ENCODE measurements around the gene UBAP1L.
"Not testable (repeated sequence)": the region's sequence is repeated elsewhere in the genome, so short reads cannot be mapped to it uniquely, and the experiment has no call there.

UBAP1L gene

DNA sequence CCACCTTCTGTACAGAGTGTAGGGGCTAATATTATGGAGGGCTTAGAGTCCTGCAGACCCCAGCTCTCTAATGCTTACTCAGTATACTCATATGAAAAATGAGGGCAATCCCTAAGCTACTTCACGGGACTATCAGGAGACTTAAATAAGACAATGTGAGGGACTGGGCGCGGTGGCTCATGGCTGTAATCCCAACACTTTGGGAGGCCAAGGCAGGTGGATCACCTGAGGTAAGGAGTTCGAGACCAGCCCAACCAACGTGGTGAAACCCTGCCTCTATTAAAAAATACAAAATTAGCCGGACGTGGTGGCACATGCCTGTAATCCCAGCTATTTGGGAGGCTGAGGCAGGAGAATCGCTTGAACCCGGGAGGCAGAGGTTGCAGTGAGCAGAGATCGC is 15.2 kb downstream of the UBAP1L start:
- not testable (repeated sequence) for DNase-seq

DNA sequence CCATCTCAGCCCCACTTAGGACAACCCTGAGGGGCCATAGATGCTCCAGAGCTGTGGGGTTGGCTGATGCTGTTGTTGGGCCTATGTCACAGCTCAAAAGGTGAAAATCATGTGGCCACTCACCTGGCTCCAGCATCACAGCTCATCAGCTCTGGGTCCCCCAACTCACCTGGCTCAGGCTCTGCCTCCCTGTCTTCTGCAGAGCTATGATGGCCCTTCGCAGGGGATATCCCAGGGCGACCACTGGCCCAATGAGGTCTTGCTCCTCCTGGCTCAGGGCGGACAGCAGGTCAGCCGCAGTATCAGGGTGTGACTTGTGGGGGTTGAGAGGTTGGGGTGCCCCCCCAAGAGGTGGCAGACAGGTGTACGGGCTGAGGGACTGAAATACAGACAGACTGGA is 15.7 kb downstream of the UBAP1L start:
- no peak for DNase-seq

DNA sequence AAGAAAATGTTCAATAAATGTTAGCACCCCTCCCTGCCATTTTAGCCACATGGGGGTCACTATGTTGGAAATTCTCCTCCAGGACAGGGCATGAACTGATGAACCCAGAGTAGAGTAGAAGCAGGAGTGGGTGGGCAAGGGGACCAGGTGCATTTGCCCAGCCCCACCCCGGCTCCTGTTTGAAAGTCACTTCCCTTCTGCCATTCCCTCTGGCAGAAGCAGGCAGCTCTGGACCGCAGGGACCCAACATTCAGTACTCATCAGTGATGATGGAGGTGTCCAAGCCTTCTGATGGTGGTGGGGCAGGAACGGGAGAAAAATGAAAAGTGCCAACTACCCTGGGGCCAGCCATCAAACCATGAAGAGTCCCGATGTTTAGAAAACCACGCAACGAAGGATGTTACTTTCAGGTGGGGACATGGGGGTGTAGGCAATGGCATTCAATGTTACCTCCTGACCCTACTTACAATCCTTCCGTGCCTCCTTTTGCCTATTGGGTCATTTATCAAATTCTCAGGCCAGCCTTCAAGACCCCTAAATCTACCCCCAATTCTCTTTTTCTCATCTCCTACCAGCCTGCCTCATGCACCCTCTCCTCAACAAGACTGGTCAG is 17.2 kb downstream of the UBAP1L start:
- no peak for DNase-seq

DNA sequence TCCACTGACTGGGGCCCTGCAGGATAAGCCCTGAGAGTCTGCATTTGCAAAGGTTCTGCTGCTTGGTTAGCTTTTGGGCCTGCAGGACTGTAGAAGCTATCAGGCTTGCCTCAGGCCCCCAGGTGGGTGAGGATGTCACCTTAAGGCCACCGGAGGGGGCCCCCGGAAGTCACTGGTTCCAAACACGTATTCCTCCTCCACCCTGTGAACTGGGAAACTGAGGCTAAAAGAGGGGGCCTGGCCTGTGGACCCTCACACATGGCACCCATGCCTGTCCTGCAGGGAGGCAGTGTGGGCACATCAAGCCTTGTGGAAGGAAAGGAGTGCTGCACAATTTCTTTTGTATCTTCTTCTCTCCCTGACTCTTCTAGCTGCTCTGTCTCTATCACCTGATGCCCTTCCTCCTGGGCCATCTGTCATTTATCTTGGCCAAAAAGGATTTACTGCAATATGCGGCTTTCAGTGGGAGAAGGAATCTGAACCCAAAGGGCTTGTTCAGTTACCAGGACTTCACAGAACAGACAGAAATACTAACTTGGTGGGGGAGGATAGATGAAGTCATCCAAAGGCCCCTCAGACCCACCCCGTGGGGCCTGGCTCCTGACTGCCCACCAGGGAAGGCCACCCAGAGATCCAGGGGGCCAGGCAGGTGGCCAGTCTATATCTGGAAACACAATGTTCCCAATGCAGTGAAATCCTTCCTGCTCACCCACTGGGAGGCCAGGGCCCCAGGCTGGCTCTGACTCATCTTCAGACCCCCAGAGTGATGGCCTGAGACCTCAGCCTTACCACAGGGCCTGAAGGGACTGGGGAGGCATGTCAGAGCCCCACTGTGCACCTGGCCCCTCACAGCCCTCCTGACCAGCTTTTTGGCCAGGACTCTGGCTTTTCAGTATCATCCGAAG is 18.3 kb downstream of the UBAP1L start:
- DNase-seq: peak in 1 of 14 donors; percentile 81

DNA sequence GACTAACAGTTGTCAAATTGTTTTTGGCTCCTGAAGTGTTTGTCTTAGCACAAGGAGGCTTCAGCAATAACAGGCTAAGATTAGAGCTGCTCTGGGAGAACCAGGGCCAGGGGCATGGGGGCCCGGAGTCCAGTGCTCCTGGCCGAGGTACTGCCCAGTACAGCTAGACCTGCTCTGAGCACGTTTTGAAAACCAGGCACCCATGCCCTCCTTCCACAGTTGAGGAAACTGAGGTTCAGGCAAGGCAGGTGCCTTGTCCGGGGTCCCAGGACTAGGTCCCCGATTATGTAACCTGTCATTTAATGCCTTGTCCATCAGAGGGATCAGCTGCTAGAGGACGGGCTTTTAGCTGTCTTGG is 19.3 kb downstream of the UBAP1L start:
- DNase-seq: no peak

DNA sequence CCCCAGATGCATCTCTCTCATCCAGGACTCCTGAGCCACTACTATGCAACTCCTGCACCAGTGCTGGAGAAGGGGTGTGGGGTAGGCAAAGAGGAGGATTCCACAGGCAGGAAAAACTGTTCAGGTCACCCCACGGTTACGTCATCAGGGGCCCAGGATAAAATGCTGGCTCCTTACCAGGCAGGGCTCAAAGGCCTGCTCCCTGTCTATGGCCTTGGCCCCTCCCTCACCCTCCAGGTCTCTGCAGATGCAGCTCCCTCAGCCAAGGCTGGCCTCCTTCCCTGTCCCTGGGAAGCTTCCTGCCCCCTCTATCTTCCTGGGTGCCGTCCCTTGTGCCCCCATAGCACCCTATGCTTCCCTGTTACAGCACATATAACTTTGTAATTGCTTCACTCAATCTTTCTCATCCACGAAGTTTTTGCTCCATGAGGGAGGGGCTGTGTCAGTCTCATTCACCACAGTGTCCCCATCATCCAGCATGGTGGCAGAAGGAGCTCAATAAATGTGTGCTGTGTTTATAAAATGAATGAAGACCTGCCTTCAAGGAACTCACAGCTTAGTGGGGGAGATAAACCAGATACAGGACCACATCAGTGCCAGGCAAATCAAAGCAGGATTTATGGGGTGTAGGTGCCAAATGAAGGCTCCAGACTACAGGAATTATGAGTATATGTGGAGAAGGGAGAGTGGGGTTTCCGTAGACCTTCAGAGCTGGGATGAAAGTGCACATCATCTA is 19.8 kb downstream of the UBAP1L start:
- DNase-seq: no peak

DNA sequence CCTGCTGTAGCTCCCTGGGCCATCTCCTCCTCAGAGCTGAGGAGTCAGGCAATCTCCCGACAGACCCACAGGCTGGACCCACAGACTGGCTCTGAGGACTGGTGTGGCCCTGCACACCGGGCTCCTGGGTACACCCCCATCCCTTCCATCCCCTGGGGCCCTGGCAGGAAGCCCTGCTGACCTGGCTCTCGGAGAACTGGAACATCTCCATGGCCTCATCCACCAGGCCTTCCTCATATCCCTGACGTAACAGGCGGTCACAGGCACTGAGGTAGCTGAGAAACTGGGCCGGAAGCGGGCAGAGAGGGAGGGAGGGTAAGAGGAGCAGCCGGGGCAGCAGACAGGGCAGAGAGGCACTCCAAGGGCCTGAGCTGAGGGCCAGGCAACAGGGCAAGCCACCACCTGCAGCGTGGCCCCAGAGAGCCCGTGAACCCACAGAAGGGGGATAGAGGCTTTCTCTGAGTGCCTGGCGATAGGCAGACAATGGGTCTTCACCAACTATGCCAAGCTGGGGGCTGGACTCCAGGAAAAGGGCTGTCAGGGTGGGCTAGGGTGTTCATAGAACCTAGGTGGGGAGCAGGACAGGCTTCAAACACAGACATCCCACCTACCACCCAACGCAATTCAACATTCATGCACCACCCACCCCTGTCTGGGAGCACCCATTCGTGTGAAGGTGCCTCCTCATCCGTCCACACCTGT is 20.6 kb downstream of the UBAP1L start:
- peak in 3 of 14 donors; percentile 11 to 51 (median 25) for DNase-seq

DNA sequence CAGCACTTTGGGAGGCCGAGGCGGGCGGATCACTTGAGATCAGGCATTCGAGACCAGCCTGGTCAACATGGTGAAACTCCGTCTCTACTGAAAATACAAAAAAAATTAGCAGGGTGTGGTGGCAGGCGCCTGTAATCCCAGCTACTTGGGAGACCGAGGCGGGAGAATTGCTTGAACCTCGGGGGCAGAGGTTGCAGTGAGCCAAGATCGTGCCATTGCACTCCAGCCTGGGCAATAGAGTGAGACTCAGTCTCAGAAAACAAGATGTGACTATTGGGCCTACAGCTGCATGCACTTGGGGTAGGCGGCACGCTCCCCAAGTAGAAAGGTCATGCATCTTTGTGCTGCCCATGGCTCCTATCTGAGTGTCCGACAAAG is 21.2 kb downstream of the UBAP1L start:
- DNase-seq: not testable (repeated sequence)

DNA sequence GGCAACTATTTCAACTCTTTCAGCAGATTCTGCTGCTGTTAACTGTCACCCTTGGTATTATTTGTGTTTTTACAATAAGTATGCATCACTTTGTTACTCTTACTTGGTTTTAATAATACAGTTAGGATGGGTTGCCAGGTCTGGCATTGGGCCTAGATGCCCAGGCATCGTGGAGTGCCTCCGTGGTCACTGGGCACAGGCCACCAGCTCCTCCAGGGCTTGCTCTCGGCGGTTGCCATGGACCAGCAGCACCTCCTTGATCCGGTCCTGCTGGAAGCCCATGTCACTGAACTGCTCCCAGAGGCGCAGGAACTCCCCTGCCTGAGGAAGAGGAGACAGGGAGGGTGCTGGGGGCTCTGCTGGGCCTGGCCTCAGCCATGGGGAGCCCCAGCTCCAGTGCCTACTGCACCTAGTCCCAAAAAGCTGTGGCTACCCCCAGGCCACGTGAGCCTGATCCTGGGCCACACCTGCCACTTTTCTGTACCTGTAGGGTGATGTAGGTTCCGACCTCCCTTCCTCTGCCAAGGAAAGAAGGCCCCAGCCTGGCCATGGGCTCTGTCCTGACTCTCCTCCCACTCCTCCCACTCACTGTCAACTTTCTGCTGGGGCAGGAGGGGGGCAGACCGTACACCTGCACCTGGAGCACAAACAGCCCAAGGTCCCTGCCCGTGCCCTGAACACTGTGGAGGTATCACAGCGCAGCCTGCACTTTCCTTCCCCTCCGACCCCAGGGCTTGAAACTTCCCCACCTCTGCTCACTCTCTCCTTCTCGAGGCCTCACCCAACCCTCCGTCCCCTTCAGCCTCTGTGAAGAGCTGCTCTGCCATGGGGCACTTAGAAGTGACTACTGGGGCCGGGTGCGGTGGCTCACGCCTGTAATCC is 21.8 kb downstream of the UBAP1L start:
- peak in 3 of 14 donors; percentile 12 to 17 (median 13) for DNase-seq

DNA sequence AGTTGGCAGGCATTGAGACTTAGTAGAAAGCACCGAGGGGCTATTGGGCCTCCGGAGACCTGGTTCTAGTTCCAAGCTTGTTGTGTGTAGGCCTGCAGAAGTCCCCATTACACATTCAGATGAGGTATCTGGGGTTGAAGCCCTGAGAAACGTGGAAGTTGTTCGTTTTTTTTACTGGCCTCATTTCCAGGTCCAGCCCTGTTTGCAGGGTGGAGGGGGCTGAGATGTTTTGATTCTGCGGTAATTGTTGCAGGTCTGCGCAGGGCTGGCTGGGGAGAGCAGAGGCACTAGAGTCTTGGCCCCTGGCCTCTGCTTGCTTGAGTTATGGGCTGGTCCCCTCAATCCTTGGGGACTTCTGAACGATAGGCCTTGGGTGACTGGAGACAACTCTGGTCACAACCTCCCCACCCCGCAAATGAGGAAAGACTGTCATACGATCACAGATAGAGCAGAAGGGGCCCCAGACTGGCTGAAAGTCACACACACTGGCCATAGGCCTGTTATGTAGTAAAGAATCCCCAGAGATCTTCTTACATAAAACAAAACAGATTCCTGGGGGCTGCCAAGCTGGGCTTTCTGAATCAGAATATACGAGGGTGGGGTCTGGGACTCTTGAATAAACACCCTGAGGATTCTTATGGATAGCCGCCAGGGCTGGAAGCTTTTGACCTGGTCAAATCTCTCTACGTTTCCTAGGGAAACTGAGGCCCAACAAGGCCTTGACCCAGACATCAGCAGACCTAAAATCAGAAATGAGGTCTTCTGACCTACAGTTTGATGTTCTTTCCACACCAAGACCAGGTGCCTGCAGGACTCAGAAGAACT is 22.8 kb downstream of the UBAP1L start:
- DNase-seq: no peak

DNA sequence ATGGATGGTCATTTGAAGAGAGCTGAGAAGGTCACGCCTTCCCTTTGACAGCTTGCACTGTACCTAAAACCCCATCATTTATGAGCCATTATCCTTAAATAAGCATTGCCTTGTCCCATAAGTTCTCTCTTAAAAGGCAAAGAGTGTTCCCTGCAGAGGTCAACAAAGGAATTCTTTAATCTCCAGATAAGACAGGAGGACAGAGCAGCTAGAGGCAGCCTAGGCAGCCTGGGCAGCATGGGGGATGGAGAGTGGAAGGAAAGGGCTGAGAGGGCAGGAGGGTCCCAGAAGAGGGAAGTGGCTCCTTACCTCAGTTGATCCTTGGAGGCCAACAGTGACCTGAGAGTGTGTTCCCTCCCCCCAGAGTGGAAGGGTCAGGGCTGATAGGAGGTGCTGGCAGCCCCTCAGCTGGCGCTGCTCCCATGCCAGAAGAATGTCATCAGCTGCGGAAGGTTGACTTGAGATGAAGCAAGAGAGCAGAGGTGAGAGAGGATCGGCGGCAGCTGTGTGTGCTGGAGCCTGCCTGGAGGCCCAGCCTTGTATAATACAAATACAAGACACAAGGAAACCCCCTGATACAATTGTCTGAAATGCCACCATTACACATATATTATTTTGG is 25.7 kb downstream of the UBAP1L start:
- no peak for DNase-seq

DNA sequence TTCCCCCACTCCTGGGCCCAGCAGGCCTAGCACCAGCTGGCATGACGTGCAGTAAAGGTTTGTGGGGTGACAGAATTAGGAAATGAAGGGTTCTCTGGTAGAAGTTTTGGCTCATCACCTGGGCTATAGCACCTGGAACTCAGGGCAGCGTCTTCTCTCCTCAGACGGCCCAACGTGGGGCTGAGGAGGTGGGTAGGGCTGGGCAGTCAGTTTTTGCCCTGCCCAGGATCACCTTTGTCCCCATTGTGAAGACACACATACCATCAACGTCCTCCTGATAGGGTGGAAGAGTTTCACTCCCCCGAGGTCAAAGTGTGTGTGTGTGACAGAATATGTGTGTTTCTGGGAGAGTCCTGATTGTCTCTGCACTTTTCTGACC is 26.4 kb downstream of the UBAP1L start:
- DNase-seq: no peak

DNA sequence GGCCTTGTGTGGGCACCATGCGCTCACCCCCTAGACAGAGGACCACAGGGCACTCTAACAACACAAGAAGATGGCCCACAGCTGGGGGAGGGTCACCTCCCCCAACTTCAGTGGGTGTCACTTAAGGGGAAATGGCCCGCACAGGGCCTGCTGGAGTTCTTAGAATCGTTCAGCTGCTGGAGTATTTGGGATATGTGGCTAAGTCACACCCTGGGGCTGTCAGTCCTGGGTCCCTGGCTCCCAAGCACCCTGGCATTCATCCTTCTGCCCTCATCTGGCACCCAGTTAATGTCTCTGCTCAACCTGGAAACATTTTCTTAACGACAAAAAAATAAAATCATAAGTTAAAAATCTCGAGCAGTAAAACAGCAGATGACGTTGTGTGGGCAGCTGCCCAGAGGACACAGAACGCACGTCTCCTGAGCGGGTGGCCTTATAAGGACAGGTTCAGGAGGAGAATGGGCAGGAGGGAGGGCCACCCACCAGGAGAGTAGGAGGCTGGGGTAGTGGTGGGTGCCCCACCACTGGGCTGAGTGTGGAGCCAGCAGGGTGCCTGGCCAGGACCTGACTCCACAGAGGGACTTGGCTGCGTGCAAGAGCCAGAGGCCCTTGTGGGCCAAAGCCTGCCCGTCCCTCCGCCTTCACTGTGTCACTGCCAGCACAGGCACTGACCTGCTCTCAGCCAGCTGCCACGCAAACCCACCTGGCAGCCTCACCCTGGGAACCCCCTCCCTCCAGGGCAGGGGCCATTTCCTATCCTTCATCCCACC is 26.9 kb downstream of the UBAP1L start:
- DNase-seq: peak in 5 of 14 donors; percentile 17 to 66 (median 42)

DNA sequence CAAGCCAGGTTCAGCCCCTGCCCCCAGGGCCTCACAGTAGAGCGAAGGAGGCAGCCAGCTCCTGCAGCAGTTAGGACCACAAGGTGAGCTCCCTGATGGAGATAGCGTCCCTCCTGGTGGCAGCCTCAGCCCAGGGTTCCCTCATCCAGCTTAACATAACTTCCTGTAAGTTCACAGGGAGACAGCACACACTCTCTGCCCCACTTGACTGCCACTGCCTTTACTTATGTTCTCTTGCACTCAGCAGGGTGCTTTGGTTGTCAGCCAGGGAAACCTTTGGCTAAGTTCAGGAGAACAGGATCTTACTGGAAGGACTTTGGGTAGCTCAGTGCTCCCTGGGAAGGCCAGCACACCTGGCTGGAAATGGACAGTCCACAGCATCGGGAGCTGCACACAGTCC is 27.6 kb downstream of the UBAP1L start:
- DNase-seq: peak in 2 of 14 donors; percentile 16 to 46

DNA sequence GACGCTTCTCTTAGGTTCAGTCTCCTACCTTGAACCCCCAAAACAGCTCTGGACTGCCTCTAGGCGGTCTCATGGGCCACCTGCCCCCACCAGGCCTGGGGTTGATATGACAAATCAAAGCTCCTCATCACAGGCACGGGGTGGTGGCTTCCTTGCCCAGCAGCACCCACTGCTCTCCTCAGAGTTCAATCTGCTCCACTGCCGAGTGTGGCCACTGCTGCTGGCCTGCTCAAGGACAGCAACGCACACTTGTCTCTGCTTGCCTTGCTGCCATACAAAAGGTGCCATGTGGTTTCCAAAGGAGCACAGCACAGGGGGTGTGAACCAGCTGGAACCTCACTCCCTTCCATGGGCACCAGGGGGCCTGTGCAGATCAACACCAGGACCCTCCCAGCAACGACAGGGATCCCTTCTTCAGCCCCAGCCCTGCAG is 28.3 kb downstream of the UBAP1L start:
- DNase-seq: peak in 1 of 14 donors; percentile 46

DNA sequence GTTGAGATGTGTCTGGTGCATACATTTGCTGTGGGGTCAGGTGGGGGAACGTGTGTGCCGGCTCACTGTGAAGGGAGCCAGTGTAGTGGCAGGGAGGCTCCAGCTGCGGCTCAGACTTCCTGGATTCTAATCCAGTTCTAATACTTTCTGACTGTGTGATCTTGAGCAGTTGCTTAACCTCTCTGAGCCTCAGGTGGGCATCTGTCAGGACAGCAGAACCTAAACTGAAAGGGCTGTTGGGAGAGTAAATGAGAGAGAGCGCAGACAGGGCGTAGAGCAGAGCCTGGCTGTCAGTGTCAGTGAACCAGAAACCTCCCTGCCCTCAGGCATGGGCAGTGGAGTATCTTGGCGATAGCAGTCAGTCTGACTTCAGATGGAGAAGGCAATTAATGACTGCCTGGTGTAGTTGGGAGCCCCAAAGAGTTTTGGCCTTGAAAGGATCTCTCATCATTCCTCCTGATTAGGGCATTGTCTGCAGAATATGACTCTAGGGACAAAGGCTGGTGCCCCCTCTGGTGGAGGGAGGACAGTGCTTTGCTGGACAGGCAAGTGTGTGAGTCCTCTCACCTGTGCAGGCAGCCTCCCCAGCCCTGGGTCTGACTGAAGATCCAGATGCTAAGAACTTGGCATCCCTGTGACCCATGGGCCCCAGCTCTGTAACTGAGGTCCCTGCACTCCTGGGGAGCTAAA is 28.9 kb downstream of the UBAP1L start:
- peak in 1 of 14 donors; percentile 15 for DNase-seq

DNA sequence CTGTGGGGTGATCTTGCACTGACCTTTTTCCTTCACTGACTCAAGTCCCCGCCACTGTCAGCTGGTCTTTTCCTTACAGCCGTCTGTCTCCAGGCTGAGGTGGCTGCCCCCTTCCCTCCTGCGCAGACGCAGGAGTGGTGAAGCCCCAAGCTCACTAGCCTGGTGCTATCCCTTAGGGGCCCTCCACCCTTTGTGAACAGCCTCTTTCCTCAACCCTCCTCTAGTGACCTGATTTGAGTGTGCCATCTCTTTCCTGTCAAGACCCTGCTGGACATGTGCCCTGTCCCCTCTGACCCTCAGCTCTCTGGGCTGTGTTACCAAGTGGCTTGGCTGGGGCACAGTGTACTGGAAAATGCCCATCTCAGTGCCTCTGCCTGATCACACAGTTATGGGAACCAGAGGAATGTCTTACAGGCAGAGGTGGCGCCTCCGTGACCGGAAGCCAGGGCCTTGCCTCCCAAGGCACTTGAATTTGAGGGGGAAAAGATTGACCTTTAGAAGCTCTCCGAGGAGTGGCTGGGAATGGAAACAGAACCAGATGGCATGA is 29.7 kb downstream of the UBAP1L start:
- peak in 2 of 14 donors; percentile 24 to 77 for DNase-seq

DNA sequence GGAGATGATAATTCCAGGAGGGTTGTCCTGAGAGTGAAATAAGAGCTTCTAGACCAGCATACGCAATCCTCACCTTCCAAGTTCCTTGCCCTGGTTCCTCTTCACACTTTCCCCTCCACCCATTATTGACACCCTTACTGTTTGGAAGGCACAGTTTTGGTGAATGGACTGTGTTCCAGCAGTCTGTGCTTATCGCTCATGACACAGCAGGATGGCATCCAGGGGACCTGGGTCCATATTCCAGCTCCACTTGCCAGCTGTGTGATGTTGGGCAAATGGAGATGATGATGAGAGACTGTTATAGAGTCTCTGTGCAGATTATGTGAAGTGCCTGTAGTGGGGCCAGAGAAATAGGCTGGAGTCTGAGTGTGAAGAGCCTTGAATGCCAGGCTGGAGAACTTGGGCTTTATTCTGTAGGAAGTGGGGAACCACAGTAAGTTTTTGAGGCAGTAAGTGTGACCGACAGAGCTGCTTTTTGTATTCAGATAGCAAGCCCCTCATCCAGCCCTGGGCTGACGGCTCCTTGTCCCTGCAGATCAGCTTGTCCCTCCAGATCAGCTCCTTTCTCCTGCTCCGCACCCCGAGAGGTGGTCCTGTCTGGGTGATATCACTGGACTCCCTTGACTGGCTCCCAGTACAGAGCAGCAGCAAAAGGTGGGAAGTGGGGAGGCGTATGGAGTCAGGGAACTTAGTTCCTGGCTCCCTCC is 30.3 kb downstream of the UBAP1L start:
- DNase-seq: no peak

Measured in C1 segment of cervical spinal cord (tissue), 14 donors.